ENCODE results near the gene CRACR2A.

- TF ChIP-seq PTBP1 (IDR thresholded peaks at IDR 0.05; ENCODE audit: low read depth, low read length, poor library complexity, severe bottlenecking) (no peak), HNRNPUL1 (IDR thresholded peaks at IDR 0.05; ENCODE audit: low read depth, low read length) (no peak), ZSCAN30 (CRISPR knock-in tag; IDR thresholded peaks at IDR 0.05) (no peak), EP300 (IDR thresholded peaks at IDR 0.05; ENCODE audit: low read depth in 2 of 2, low read length in 2 of 2) (no peak), EP300 (CRISPR knock-in tag; IDR thresholded peaks at IDR 0.05; ENCODE audit: borderline replicate concordance) (no peak), ZNF496 (CRISPR knock-in tag; IDR thresholded peaks at IDR 0.05; ENCODE audit: insufficient replicate concordance) (no peak)
Measured at GRCh38 chr12:3718100-3718499, 34.8 kb downstream of the CRACR2A start.

Measured in HepG2 (cell line).